ENCODE results near the gene LAMA5. TPM values are rescaled to one million over a fixed set of nuclear protein-coding genes. Genes with fewer than 3 reads are reported as not detected.

The LAMA5 gene
- total and polyA plus RNA-seq, 2 donors: 40.4 to 162 TPM

- WGBS: 94% methylated on average over 14 of the region's 14 CpGs
- no peak for DNase-seq (ENCODE audit: extremely low spot score)
- H3K36me3 ChIP-seq (ENCODE audit: insufficient read depth): peaks cover 2% of the 10 kb centered on the region
- H3K4me1 ChIP-seq (ENCODE audit: insufficient read depth): no peaks in the 10 kb centered on the region
- no peak overlapping the region for H3K4me3 ChIP-seq (ENCODE audit: low read depth, low read length)
- no peak overlapping the region for H3K27ac ChIP-seq (ENCODE audit: low read depth)
Measured at GRCh38 chr20:62263396-62263795, 103.7 kb downstream of the LAMA5 start.

- H3K4me1 ChIP-seq (ENCODE audit: insufficient read depth): no peaks in the 10 kb centered on the region
- DNase-seq (ENCODE audit: extremely low spot score): no peak
- H3K36me3 ChIP-seq (ENCODE audit: insufficient read depth): peaks cover 2% of the 10 kb centered on the region
- WGBS: 94% methylated on average over 10 of the region's 10 CpGs
- H3K27ac ChIP-seq (ENCODE audit: low read depth): no peak overlapping the region
- H3K4me3 ChIP-seq (ENCODE audit: low read depth, low read length): no peak overlapping the region
Measured at GRCh38 chr20:62262064-62262463, 105.0 kb downstream of the LAMA5 start.

- Histone ChIP-seq H3K4me3 (ENCODE audit: low read depth, low read length) (no peak overlapping the region), H3K4me1 (ENCODE audit: insufficient read depth) (no peaks in the 10 kb centered on the region), H3K27ac (ENCODE audit: low read depth) (no peak overlapping the region), H3K36me3 (ENCODE audit: insufficient read depth) (peaks cover 2% of the 10 kb centered on the region)
- WGBS: 90% methylated on average over 8 of the region's 8 CpGs
- DNase-seq (ENCODE audit: extremely low spot score): no peak
Measured at GRCh38 chr20:62259294-62259565, 107.9 kb downstream of the LAMA5 start.

Other genes starting within 250 kb of the LAMA5 start
- 28.5 TPM for gene LSM14B, start 244.8 kb downstream of the LAMA5 start, total RNA-seq
- gene LSM14B, start 244.8 kb downstream of the LAMA5 start, polyA plus RNA-seq: 42.9 TPM
- gene PSMA7, start 223.9 kb downstream of the LAMA5 start, total RNA-seq: 83.3 TPM
- 324 TPM for gene PSMA7, start 223.9 kb downstream of the LAMA5 start, polyA plus RNA-seq
- gene SS18L1, start 223.5 kb downstream of the LAMA5 start, total RNA-seq: 18.0 TPM
- gene SS18L1, start 223.5 kb downstream of the LAMA5 start, polyA plus RNA-seq: 8.8 TPM
- gene MTG2, start 184.3 kb downstream of the LAMA5 start, total RNA-seq: 10.3 TPM
- gene MTG2, start 184.3 kb downstream of the LAMA5 start, polyA plus RNA-seq: 25.8 TPM
- gene HRH3, start 147.0 kb downstream of the LAMA5 start, total RNA-seq: 0.16 TPM
- gene HRH3, start 147.0 kb downstream of the LAMA5 start, polyA plus RNA-seq: 0.10 TPM
- gene OSBPL2, start 128.8 kb downstream of the LAMA5 start, total RNA-seq: 40.1 TPM
- 24.7 TPM for gene OSBPL2, start 128.8 kb downstream of the LAMA5 start, polyA plus RNA-seq
- gene ADRM1, start 64.3 kb downstream of the LAMA5 start, total RNA-seq: 27.5 TPM
- 115 TPM for gene ADRM1, start 64.3 kb downstream of the LAMA5 start, polyA plus RNA-seq
- 396 TPM for gene RPS21, start 19.8 kb upstream of the LAMA5 start, total RNA-seq
- gene RPS21, start 19.8 kb upstream of the LAMA5 start, polyA plus RNA-seq: 4,730 TPM
- gene CABLES2, start 40.0 kb upstream of the LAMA5 start, total RNA-seq: 2.1 TPM
- 5.7 TPM for gene CABLES2, start 40.0 kb upstream of the LAMA5 start, polyA plus RNA-seq
- 0.69 TPM for gene RBBP8NL, start 60.2 kb upstream of the LAMA5 start, total RNA-seq
- 1.1 TPM for gene RBBP8NL, start 60.2 kb upstream of the LAMA5 start, polyA plus RNA-seq
- 6.6 TPM for gene GATA5, start 108.7 kb upstream of the LAMA5 start, total RNA-seq
- gene GATA5, start 108.7 kb upstream of the LAMA5 start, polyA plus RNA-seq: 27.4 TPM

Data from urinary bladder (tissue), 4 donors.